OCI-LY1 (cell line): Measurements from ENCODE around the gene LAMB3.

Source experiments
- CTCF ChIP-seq: fragments of 200-600 bp; sonication (generic), shearing (Covaris generic); IDR thresholded peaks from 2 replicates; pipeline ENCODE4 v1.5.1; 2017; ENCODE audit warnings: mild to moderate bottlenecking, antibody characterized with exemption, low read length, moderate library complexity, mixed read lengths
- EZH2 ChIP-seq: fragments of 200-600 bp; sonication (generic), shearing (Covaris generic); IDR thresholded peaks from 2 replicates; pipeline ENCODE4 v1.8.0; 2017; ENCODE audit warnings: borderline replicate concordance, mixed run types, mild to moderate bottlenecking, antibody characterized with exemption, low read length, moderate library complexity, mixed read lengths

- TF ChIP-seq CTCF (no peak), EZH2 (no peak)
Observed at GRCh38 chr1:209570743-209571142, 81.5 kb downstream of the LAMB3 start.
